AG08396 (cell line): ENCODE data around the gene NAV1.
A peak's percentile ranks its signal among the peaks of the same experiment; 100 is the strongest.

Source experiments
- DNase-seq: peaks from one replicate; pipeline ENCODE4 v3.0.0; 2012; ENCODE audit warnings: low spot score, mixed read lengths

The NAV1 gene

DNA sequence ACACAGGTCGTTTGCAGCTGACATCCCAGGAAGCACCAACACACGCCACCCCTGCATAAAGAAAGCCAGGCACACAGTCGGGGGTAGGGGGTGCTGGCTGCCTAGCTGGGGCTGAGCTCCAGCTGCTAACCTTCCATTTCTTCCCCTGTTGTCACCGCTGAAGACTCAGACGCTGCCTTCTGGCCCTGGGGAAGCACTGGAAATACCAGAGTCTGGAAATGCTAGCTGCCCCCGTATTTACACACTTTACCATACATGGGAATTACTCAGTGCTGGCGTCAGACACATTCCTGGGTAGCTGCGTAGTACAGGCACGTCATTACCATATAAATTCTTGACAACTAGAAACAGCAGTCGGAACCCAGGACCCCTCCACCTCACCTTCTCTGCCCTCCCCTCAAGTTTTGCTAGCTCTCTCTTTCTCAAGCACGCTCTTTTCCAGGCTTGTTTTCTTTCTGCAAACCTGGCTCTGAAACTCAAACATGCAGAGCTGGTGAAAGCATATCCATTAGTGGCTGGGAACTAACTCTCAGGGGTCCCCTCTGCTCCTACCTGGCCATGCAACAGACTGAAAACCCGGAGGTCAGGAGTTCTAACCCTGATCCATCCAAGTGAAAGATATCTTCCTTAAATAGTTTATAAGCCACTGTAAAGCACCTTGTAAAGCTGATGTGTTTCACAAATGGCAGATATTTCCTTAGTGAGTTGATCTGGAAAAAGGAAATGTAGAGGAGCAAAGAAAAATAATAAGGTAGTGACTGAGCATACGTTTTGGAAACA lies 35.3 kb upstream of the NAV1 start:
- DNase-seq = peak; percentile 83

DNA sequence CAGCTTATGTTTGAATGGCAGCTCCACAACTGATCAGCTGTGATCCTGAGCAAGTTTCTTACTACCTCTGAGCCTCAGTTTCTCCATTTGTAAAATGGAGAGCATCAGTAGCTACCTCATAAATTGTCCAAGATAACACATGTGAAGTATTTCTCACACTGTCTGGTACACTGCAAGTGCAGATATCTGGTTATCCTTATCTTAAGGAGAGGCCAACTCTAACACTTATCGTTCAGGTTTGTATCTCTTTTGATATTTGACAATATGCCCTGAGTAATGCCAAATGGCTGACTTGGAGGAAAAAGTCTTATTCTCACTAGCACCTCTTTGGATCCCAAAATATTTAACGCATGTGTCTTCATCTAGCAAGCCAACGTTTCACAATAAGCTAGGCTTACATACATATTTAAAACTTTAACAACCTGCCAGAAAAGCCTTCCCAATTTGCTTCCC lies 34.7 kb upstream of the NAV1 start:
- DNase-seq = peak; percentile 10

DNA sequence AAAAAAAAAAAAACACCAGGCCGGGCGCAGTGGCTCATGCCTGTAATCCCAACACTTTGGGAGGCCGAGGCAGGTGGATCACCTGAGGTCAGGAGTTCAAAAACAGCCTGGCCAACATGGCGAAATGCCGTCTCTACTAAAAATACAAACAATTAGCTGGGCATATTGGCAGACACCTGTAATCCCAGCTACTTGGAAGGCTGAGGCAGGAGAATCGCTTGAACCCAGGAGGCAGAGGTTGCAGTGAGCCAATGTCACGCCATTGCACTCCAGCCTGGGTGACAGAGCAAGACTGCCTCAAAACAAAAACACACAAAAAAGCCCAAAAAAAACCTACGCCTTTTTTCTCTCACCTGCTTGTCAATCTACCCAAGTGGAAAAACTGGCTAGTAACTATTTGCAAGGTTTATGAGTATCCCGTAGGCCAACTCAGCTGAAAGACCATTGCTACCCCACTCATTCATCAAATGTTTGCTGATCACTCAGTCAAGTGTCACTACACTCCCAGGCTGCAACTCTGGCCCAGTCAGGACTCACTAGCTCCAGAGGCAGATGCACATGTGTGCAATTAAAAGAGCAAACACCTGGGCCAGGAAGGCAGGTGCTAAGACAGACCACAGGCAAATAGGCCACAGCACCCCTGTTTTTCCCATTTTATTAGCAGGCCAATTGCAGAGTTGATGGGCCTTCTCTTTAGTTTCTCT lies 34.0 kb upstream of the NAV1 start:
- peak; percentile 2 for DNase-seq

DNA sequence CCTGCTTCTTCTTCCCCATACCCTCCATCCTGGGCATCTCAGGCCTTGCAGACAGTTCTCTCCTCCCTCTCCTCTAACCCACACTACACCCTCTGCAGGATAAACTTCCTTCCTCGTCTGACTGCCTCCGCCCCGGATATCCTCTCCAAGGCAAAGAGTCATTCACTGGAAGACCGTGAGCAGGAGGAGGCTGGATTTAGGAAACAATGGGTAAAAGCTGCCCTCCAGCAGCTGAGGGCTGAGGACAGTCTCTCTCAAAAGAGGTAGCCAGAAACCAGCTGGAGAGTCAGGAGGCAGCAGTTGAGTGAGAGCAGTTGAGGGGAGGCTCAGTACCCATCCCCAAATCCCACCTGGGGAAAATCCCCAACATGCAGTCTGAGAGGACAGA lies 33.4 kb upstream of the NAV1 start:
- DNase-seq = peak; percentile 57

DNA sequence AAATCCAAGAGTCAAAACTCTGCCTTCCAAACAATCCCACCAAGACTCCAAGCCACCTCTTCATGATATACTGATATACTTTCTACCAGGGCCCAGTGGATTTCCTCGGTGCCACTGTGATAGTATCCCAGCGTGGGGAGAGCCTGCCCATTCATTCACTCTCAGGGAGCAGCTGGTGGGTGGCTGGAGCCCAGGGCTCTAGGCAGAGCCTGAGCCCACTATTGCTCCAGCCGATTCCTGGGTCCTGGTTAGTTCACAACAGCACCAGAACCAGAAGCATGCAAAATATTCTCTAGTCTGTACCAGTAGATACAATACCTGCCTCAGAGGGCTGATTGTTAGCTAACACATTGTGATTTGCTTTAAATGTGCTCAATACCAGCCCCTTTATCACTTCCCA lies 32.8 kb upstream of the NAV1 start:
- DNase-seq = peak; percentile 17

DNA sequence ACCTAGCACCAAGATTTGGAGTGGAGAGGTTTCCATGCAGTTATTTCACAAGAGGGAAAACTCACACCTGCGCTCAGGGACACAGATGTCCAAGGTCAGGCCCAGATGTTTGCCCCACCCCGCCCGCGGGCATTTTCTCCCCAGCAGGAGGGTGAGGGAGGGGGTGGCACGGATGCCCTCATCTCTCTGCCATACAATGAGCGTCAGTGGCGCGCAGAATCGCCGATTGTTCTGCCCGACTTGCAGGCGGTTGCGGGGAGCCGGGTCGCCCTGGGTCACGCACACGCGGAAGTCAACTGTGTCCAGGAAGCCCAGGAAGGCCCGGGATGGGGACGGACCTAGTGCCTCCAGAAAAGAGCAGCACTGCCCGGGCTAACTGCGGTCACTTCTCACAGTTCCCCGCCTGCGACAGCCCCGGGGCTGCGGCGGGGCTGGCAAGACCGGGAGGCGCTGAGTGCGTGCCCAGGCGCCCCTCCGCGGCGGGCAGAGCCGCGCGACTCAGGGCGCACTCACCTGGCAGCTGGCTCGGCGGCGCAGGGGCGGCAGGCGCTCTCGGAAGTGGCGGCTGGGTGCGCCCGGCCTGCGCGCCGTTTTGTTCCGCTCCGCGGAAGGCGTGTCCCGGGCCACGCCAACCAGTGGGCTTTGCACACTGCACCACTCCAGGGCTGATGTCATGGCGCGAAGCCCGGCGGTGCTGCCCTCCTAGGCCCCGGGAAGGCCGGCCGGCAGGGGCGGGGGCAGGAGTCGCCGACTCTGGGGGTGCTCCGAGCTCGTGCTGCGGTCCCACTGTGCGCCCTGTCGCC lies 32.2 kb upstream of the NAV1 start, which contains the start of gene CSRP1:
TSS of gene CSRP1 (minus strand) at position 567 of the 803 bp plus-strand sequence. CDS start 10,820 bp downstream, outside the sequence.
- peak; percentile 95 for DNase-seq

DNA sequence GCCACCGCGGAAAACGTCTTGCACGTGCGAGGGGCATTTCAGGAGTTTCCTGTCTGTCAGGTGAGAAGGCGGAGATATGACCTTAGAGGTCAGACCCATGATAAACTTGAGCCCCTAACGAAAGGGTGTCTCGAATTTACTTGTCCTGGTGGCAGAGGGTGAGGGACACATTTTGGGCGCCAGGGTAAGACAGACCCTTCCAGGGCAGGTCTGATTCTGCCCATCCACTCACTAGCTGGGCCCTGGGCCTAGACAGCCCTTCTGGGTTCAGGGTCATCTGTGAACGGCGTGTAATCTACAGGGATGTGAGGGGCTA lies 31.6 kb upstream of the NAV1 start:
- DNase-seq = no peak

DNA sequence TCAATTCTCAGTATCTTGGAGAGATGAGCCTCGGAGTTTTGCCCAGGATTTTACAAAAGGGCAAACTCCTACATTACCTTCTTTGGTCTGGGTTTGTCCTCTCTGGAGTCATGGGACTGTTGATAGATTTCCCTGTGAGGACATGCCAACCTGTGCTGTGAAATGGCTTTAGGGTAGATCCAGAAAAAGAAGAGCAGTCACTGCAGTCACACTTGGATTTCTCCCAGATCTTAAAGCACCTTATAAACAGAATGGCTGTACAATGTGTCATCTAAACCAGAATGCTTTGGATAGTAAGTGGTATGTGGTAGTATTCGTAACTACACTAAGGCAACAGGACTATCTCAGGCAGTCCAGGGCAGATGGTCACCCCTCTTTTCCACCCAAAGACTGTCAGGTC lies 30.1 kb upstream of the NAV1 start:
- DNase-seq = peak; percentile 61

DNA sequence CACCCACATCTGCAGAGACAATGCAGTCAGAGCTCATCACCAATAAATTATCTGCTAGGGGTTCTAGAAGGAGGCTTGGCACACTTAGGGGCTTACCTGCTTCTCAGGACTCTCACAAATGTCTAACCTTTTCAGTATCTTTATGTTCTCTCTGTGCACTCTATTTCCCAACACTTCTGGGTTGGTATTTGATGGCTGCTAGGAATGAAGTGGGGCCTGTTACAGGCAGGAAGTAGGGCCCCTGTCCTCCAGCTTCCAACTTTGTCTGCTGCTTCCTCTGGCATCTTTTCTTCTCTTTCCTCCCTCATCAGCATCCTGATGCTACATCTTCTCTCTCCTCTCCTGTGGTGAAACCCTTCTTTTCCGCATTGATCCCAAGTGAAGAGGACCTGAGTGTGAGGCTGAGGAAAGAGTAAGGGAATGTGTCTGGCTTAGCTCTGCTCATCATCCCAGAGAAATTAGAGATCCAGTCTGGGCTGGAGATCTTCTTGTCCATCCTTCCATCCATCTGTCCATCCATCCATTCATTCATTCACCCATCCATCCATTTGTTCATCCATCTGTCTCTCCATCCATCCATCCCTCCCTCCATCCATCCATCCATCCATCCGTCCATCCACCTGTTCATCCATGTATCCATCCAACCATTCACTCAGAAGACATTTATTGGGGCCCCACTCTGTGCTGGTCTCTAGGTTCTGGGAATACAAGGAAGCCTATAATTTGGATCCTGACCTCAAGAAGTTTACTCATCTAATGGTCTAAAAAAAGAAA lies 29.1 kb upstream of the NAV1 start:
- no peak for DNase-seq

DNA sequence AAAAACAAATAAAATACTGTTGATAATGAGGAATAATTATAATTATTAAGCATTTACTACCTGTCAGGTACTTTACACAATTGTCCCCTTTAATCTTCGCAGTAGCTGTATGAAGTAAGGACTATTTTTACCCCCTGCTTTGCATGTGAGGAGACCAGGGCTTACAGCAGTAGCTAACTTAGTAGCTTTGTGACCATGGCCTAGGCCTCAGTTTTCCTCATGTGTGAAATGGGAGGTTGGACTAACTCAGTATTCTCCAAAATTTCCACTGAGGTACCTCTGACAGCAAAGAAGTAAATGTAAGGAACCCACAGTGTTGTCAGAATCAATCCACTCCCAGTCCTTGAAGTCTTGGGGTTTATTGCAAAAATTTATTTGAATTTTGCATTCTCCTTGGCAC lies 28.2 kb upstream of the NAV1 start:
- no peak for DNase-seq

DNA sequence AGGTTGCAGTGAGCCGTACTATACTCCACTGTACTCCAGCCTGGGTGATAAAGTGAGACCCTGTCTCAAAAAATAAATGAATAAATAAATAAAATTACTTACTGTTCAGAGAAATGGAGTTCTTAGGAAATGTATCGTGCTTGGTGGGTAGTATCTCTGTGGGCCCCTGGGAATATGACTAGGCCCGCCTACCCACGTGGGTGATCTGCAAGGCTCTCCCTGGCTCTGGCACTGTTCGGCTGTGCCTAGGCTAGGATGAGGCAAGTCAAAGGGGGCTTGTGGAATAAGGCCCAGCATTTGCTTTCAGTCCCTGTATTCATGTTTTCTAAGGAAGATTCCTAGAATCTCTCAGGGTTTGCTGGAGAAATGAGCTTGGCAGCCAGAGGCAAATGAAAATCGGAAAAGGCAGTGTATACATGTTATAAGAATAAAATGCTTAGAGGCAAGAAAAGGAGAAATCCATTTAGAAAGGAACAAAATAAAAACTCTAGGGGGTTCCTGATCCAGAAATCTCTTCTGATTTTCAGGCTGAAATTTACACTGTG lies 27.5 kb upstream of the NAV1 start:
- DNase-seq = no peak

DNA sequence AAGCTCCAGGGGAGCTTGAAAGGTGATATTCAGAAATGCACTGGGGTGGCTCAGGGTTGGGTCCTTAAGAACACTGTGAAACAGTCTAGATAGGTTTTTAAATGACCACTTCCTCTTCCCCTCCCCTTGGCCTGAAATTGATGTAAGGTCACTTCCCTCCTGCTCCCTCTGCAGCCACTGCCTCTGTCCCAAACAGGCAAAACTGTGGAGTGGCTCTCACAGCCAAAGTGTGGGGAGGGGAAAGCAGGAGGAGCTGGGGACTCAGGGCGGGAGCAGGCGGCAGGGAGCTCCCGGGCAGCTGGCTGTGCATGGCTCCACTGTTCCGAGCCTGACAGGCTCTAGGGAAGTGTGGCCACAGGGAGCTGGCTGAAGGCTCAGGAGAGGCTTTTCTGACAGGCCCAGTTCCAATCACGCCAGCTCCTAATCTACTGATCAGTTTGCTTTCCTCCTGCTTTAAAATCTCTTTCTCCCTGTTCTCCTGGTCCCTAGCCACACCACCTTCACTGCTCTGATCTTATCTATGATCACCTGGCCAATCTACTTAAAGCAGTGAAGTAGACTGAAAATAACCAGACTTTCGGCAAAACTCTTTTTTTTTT lies 26.9 kb upstream of the NAV1 start:
- no peak for DNase-seq

DNA sequence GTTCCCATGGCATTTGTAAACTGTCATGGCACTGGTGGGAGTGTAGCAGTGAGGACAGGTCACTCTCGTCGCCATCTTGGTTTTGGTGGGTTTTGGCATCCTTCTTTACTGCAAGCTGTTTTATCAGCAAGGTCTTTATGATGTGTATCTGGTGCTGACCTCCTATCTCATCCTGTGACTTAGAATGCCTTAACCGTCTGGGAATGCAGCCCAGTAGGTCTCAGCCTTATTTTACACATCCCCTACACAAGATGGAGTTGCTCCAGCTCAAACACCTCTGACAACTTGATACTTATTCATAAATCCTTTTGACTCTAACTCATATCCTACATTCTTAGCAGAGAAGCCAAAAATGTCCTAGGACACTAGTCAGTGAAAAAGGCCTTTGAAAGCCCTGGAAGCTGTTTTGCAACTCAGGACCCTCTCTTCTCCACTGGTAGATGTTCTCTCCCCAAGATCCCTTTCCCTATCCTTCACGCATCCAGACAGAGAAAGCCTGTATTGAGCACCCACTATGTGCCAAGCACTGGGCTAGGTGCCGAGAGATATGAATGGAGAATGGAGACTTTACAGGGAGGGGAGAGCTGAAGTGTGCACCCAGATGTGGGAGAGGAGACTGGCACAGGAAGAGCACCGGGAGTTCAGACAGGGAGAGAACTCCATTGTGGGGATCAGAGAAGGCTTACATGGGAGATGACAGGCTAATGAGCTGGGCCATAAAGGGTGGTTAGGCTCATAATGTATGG lies 25.3 kb upstream of the NAV1 start:
- DNase-seq = no peak

DNA sequence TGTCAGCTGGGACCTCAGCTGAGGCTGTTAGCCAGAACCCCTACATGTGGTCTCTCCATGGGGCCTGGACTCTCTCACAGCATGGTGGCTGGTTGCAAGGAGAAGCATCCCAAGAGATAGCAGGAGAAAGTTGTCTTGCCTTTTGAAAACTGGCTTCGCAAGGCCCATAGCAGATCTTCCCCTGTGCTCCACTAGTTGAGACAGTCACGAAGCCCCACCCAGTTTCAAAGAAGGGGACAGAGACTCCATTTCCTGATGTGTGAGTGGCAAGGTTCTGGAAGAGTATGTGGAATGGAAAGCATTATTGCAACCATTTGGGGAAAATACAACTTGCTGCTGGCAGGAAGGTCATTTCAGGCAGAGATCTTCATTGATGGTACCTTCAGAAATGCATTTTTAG lies 24.5 kb upstream of the NAV1 start:
- DNase-seq = no peak

DNA sequence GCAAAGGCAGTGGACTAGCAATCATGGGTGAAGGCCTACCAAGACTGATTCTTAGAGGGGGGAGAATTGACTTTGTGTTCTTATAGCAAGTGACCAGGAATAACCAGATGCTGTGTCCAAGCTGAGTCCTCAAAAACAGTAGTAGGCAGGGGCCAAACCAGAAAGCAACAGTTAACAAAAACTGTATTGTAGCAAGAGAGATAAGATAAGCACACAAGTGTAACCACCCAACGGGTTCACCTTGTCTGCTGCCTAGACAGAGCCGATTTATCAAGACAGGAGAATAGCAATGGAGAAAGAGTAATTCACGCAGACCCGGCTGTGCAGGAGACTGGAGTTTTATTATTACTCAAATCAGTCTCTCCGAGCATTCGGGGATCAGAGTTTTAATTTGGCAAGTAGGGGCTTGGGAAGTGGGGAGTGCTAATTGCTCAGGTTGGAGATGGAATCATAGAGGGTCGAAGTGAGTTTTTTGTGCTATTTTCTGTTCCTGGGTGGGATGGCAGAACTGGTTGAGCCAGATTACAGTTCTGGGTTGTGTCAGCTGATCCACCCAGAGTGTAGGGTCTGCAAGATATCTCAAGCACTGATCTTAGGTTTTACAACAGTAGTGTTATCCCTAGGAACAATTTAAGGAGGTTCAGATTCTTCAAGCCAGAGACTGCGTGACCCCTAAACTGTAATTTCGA lies 23.7 kb upstream of the NAV1 start:
- no peak for DNase-seq

DNA sequence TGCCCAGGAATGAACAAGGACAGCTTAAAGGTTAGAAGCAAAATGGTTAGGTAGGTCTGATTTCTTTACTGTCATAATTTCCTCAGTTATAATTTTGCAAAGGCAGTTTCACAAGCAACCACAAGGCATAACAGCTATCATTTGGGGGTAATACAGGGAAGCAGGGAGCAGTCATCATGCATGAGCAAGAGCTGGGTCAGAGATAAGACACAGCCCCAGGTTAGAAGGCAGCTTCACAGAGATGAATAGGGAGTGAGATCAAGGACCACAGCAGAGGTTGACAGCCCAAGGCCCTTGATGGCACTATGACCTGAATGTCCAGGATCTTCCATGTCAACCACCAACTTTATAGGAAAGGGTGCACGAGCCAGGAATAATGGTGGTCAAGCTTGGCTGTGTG lies 23.0 kb upstream of the NAV1 start:
- no peak for DNase-seq

DNA sequence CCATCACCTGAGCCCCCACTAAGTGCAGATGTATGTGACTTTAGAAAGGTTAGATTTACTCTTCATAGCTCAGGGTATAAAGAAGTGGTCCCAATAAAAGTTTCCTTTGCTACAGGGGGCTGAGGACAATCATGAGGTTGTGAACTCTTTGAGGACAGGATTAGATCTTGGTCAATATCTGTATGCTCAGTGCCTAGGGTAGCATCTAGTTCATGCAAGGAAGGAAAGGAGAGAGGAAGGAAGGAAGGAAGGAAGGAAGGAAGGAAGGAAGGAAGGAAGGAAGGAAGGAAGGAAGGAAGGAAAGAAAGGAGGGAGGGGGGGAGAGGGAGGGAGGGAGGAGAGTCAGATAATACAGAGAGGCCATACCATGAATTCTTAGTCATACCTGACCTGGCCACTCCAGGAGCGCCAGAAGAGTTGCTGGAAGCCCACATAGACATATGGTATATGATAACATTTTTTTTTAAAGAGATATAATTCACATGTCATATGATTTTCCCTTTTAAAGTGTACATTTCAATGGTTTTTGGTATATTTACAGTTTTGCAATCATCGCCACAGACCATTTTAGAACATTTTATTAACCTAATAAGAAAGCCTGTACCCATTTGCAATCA lies 22.3 kb upstream of the NAV1 start:
- no peak for DNase-seq

DNA sequence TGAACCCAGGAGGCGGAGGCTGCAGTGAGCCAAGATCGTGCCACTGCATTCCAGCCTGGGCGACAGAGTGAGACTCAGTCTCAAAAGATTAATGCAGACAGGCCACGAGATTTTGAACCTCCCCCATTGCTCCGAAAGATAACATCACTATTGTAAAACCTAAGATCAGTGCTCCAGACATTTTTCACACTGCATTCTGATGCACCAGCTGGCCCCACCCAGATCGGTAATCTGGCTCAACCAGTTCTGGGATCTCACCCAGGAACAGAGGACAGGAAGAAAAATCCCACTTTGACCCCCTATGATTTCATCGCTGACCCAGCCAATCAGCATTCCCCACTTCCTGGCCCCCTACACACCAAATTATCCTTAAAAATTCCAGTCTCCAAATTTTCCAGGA lies 21.3 kb upstream of the NAV1 start:
- DNase-seq = no peak

DNA sequence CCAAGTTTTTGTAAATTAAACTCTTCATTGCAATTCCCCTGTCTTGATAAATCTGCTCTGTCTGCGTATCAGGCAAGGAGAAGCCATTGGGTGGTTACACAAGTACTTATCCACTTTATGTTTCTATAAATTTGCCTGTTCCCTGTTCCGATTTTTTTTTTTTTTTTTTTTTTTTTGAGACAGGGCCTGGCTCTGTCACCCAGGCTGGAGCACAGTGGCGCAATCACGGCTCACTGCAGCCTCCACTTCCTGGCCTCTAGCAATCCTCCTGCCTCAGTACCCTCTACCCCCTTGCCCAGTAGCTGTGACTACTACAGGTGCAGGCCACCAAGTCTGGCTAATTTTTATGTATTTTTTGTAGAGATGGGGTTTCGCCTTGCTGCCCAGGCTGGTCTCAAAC lies 20.9 kb upstream of the NAV1 start:
- DNase-seq = no peak
